HEK293T (cell line): ENCODE measurements around the gene EMSY.
"Not testable (repeated sequence)": the region's sequence is repeated elsewhere in the genome, so short reads cannot be mapped to it uniquely, and the experiment has no call there.

Experiments
- CTCF ChIA-PET: fragments of 350-600 bp; formaldehyde crosslinking; extraction: SDS; loops from one replicate; lab custom pipeline; 2021; ENCODE audit warnings: antibody characterized with exemption, inconsistent platforms; lab: Yijun Ruan, JAX
- POLR2A ChIA-PET: fragments of 350-600 bp; formaldehyde crosslinking; extraction: SDS; loops from one replicate; lab custom pipeline; 2020; ENCODE audit warnings: antibody characterized with exemption, inconsistent platforms; lab: Yijun Ruan, JAX
- DNase-seq: peaks from one replicate; pipeline ENCODE4 v3.0.0; 2012; ENCODE audit warnings: mixed read lengths; ENCODE audit errors: extremely low spot score
- ARNT ChIP-seq: fragments of 450-650 bp; IDR thresholded peaks from 2 replicates; pipeline ENCODE4 v1.6.1; 2017; ENCODE audit warnings: mild to moderate bottlenecking
- BHLHE40 ChIP-seq: fragments of 450-650 bp; IDR thresholded peaks from 2 replicates; pipeline ENCODE4 v1.6.1; 2016; ENCODE audit warnings: mild to moderate bottlenecking, moderate library complexity, borderline replicate concordance
- CTBP1 ChIP-seq: fragments of 450-650 bp; IDR thresholded peaks from 2 replicates; pipeline ENCODE4 v1.6.1; 2016; ENCODE audit warnings: borderline replicate concordance
- ELF4 ChIP-seq: fragments of 450-650 bp; IDR thresholded peaks from 2 replicates; pipeline ENCODE4 v1.6.1; 2017; ENCODE audit warnings: antibody characterized with exemption
- FOXA1 ChIP-seq: fragments of 450-650 bp; IDR thresholded peaks from 2 replicates; pipeline ENCODE4 v1.6.1; 2016; ENCODE audit warnings: mild to moderate bottlenecking
- FOXK2 ChIP-seq: fragments of 450-650 bp; IDR thresholded peaks from 2 replicates; pipeline ENCODE4 v1.6.1; 2016; ENCODE audit warnings: mild to moderate bottlenecking
- FOXM1 ChIP-seq: fragments of 450-650 bp; IDR thresholded peaks from 2 replicates; pipeline ENCODE4 v1.6.1; 2017; ENCODE audit warnings: mild to moderate bottlenecking, borderline replicate concordance
- HDGF ChIP-seq: fragments of 450-650 bp; IDR thresholded peaks from 2 replicates; pipeline ENCODE4 v1.6.1; 2017; ENCODE audit warnings: antibody characterized with exemption, borderline replicate concordance
- L3MBTL2 ChIP-seq: fragments of 450-650 bp; conservative IDR thresholded peaks from 2 replicates; pipeline ENCODE4 v1.6.1; 2016; ENCODE audit warnings: mild to moderate bottlenecking
- LEF1 ChIP-seq: fragments of 450-650 bp; IDR thresholded peaks from 2 replicates; pipeline ENCODE4 v1.6.1; 2017; ENCODE audit warnings: mild to moderate bottlenecking, borderline replicate concordance
- NFRKB ChIP-seq: fragments of 450-650 bp; IDR thresholded peaks from 2 replicates; pipeline ENCODE4 v1.6.1; 2016; ENCODE audit warnings: mild to moderate bottlenecking, moderate library complexity
- PKNOX1 ChIP-seq: fragments of 450-650 bp; IDR thresholded peaks from 2 replicates; pipeline ENCODE4 v1.6.1; 2016
- SP1 ChIP-seq: fragments of 450-650 bp; IDR thresholded peaks from 2 replicates; pipeline ENCODE4 v1.6.1; 2017
- SUZ12 ChIP-seq: fragments of 450-650 bp; IDR thresholded peaks from 2 replicates; pipeline ENCODE4 v1.6.1; 2016; ENCODE audit warnings: mild to moderate bottlenecking
- TARDBP ChIP-seq: fragments of 450-650 bp; IDR thresholded peaks from 2 replicates; pipeline ENCODE4 v1.6.1; 2016
- ZNF384 ChIP-seq: fragments of 450-650 bp; IDR thresholded peaks from 2 replicates; pipeline ENCODE4 v1.6.1; 2016

The EMSY gene

GRCh38 chr11:76562541-76562940 lies 117.7 kb downstream of the EMSY start:
- CTCF ChIA-PET = no interaction called here
- POLR2A ChIA-PET = no interaction called here
- no peak for TF ChIP-seq FOXK2
- no peak for TF ChIP-seq ELF4
- no peak for TF ChIP-seq CTBP1
- no peak for DNase-seq

GRCh38 chr11:76564364-76564763 lies 119.5 kb downstream of the EMSY start:
- ChIA-PET POLR2A (no interaction called here), CTCF (interaction anchor here (0.7 kb wide), 1 partner anchor 20 kb away, joined by 3 read pairs; no protein-coding TSS in a partner anchor)
- TF ChIP-seq ZNF384 (no peak), FOXM1 (no peak), ELF4 (no peak)
- DNase-seq = no peak

GRCh38 chr11:76566811-76567210 lies 122.0 kb downstream of the EMSY start:
- POLR2A ChIA-PET = no interaction called here
- no peak for DNase-seq
- no peak for TF ChIP-seq L3MBTL2
- no peak for TF ChIP-seq LEF1
- no peak for TF ChIP-seq NFRKB
- TF ChIP-seq BHLHE40 = no peak
- no peak for TF ChIP-seq SP1
- no peak for TF ChIP-seq HDGF
- TF ChIP-seq TARDBP = no peak
- TF ChIP-seq ZNF384 = no peak
- CTCF ChIA-PET = no interaction called here

- POLR2A ChIA-PET = no interaction called here
- DNase-seq = no peak
- CTCF ChIA-PET = no interaction called here
- TF ChIP-seq FOXK2 (no peak), BHLHE40 (no peak), FOXM1 (no peak), HDGF (no peak), TARDBP (no peak), LEF1 (no peak), L3MBTL2 (no peak), FOXA1 (no peak), SP1 (no peak), CTBP1 (no peak)
Measured at GRCh38 chr11:76567261-76567660, 122.4 kb downstream of the EMSY start.

- no peak for DNase-seq
- ChIA-PET POLR2A (no interaction called here), CTCF (no interaction called here)
- no peak for TF ChIP-seq CTBP1
- TF ChIP-seq BHLHE40 = no peak
- no peak for TF ChIP-seq ARNT
- no peak for TF ChIP-seq FOXM1
- TF ChIP-seq SUZ12 = no peak
- no peak for TF ChIP-seq PKNOX1
- TF ChIP-seq TARDBP = no peak
- no peak for TF ChIP-seq ZNF384
- no peak for TF ChIP-seq SP1
- TF ChIP-seq FOXK2 = no peak
- TF ChIP-seq NFRKB = no peak
- TF ChIP-seq HDGF = no peak
- no peak for TF ChIP-seq LEF1
- no peak for TF ChIP-seq ELF4
- no peak for TF ChIP-seq L3MBTL2
- no peak for TF ChIP-seq FOXA1
Measured at GRCh38 chr11:76568139-76568538, 123.3 kb downstream of the EMSY start.

GRCh38 chr11:76568621-76569020 lies 123.8 kb downstream of the EMSY start:
- TF ChIP-seq SUZ12 (no peak), L3MBTL2 (no peak), TARDBP (no peak), BHLHE40 (no peak), CTBP1 (no peak), LEF1 (no peak), FOXA1 (no peak), HDGF (no peak), ELF4 (no peak), ARNT (no peak), ZNF384 (no peak), SP1 (no peak)
- CTCF ChIA-PET = interaction anchor here (0.6 kb wide), 1 partner anchor 9 kb away, joined by 3 read pairs; no protein-coding TSS in a partner anchor
- no peak for DNase-seq
- POLR2A ChIA-PET = no interaction called here

GRCh38 chr11:76572181-76572875 lies 127.5 kb downstream of the EMSY start:
- CTCF ChIA-PET = interaction anchor here (0.6 to 0.7 kb wide), 2 partner anchors 216 to 339 kb away, joined by 3 read pairs; no protein-coding TSS in a partner anchor
- DNase-seq, POLR2A ChIA-PET: not testable (repeated sequence)

- TF ChIP-seq L3MBTL2 = no peak
- TF ChIP-seq LEF1 = no peak
- no peak for TF ChIP-seq FOXK2
- TF ChIP-seq SP1 = no peak
- TF ChIP-seq BHLHE40 = no peak
- TF ChIP-seq PKNOX1 = no peak
- TF ChIP-seq FOXM1 = no peak
- TF ChIP-seq NFRKB = no peak
- no peak for TF ChIP-seq ZNF384
- no peak for TF ChIP-seq TARDBP
- TF ChIP-seq HDGF = no peak
- no peak for TF ChIP-seq ELF4
- TF ChIP-seq CTBP1 = no peak
- TF ChIP-seq SUZ12 = no peak
- no peak for TF ChIP-seq ARNT
- no peak for TF ChIP-seq FOXA1
- ChIA-PET CTCF (no interaction called here), POLR2A (interaction anchor here (0.6 kb wide), 1 partner anchor 836 kb away, joined by 4 read pairs; no protein-coding TSS in a partner anchor)
- no peak for DNase-seq
Measured at GRCh38 chr11:76574406-76574805, 129.6 kb downstream of the EMSY start.
